TTC549 (cell line): ENCODE data around the gene IFNGR2.
"Not testable (repeated sequence)": the region's sequence is repeated elsewhere in the genome, so short reads cannot be mapped to it uniquely, and the experiment has no call there.

ENCODE experiments used
- FAIRE-seq: peaks from 2 replicates; lab custom pipeline; 2012; peaks lifted over from hg19 to GRCh38; lab: Jason Lieb, UNC

Gene IFNGR2

DNA sequence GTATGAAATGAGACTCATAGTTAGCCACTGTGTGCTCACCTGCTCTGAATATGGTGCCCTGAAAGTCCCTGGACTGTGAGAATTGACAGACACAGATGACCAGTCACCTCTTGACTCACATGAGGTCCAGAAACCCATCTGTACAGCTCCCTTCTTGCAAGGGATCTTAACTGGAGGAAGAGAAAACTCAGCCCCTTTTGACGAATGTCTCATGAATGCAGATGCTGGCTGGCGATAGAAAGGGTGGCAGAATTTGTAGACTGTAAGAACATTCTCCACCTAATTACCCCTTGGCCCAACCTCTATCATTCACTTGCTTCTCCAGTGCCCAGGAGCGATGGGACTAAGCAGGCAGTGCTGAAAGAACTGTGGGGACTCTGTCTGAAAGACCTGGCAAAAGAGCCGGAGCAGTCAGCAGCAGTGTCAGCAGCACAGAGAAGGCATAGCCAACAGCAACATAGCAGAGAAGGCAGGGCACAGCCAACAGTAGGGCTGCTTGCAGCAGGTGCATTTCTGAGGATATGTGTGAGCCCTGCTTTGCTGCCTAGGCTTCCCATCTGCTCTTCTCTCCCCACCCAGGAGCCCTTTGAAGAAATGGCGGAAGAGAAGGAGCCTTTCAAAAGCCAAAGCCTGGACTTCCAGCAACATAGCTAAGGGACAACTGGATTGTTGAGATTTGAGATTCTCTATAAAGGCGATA is 25.8 kb upstream of the IFNGR2 start:
- no peak for FAIRE-seq

DNA sequence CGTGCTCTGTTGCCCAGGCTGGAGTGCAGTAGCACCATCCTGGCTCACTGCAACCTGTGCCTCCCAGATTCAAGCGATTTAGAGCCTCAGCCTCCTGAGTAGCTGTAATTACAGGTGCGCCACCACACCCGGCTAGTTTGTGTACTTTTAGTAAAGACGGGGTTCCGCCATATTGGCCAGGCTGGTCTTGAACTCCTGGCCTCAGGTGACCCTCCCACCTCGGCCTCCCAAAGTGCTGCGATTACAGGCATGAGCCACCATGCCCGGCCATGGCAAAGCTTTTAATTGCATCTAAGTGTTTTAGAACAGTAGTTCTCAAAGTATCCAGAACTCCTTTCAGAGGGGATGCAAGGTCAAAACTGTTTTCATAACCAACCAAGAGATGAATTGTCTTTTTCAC is 25.1 kb upstream of the IFNGR2 start:
- no peak for FAIRE-seq

DNA sequence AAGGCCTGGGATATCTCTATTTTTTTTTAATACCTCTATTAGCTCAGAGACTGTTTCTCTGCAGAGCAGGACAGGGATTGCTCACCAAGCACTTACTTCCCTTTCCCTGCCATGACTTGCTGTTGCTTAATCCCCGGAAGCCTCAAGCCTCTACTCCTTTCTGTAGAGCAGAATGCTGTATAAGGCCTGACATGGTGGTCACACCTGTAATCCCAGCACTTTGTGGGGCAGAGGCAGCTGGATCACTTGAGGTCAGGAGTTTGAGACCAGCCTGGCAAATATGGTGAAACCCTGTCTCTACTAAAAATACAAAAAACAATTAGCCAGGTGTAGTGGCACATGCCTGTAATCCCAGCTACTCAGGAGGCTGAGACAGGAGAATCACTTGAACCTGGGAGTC is 23.3 kb upstream of the IFNGR2 start:
- FAIRE-seq, result not testable (repeated sequence)

DNA sequence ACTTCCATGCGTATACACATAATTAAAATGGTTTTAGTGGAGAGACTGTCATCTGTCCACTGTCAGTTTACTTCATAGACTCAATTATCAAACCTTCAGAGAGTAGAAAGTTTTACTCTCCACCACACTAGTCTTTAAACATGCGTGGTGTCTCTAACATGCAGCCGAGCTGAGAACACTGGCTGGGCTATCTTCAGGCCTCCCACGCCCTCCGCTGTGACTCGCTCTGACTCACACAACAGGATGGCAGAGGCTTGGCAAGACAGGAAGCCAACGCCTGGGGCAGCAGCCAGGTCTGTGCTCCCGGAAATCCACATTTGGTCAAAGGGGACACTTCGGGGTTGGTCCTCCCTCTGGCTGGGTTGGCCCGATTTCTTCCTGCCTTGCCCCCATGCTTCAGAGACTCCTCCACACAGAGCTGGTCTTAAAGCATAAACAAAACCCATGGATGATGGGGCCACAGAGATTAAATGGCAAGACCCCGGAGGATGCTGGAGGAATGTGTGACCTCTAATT is 22.7 kb upstream of the IFNGR2 start:
- no peak for FAIRE-seq

DNA sequence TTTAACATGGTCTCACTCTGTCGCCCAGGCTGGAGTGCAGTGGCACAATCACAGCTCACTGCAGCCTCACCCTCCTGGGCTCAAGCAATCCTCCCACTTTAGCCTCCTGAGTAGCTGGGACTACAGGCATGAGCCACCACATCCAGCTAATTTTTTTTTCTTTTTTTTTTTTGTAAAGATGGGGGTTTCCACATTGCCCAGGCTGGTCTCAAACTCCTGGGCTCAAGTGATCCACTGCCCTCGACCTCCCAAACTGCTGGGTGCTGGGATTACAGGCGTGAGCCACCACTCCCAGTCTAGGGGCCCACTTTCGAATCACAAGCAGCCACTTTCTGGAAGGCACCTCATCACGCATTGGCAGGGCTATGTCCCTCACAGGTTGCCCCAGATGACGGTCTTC is 21.8 kb upstream of the IFNGR2 start:
- not testable (repeated sequence) for FAIRE-seq

DNA sequence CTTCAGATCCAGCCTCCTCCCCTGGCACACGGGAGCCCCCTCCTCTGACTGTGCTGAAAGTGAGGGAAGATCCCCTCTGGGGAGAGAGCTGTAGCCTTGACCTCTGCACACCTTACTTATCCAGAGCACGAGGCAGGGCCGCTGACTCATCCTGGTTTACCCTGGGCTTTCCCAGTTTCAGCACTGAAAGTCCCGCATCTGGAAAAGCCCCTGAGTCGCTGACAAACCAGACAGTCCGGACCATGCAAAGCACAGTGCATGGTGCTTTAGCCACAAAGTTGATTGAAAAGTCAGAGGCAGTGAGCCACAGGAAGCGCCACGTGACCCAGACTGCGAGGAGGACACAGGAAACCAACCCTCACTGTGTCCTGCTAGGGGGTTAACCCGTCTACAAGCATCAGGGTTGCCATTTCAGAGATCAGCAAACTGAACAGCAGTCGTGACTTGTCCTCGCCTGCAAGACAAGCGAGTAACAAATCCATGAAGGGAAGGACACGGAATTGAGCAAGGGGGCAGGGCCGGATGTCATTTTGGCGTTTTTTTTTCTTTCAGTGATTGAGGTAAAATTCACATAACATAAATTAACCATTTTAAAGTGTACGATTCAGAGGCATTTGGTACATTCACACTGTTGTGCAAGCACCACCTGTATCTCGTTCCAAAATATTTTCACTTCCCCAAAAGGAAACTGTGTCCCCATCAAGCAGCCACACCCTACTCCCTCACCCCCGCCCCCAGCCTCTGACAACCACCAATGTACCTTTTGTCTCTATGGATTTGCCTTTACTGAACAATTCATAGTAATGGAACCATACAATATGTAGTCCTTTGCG is 19.9 kb upstream of the IFNGR2 start:
- no peak for FAIRE-seq

DNA sequence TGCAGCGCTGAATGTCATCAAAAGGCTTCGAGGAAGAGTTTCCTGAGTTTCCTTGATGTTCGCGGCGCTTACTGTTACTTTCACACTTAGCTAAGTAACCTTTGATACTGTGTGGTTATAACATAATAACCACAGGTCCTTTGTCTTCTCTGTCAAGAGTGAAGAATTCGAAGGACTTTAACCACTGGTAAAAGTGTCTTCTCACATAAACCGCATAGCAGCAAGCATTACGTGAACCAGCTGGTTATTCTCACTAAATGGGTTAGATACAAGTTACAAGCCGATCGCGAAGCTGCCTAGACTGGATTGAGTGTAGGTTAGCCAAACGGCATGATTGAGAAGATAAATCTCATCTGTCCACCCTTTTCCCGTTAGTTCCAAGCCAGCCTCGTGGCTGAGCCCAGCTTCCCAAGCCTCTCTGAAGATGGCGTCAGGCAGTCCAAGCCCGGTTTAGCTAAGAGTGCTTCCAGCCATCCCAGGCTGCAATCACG is 18.3 kb upstream of the IFNGR2 start:
- FAIRE-seq, result no peak

DNA sequence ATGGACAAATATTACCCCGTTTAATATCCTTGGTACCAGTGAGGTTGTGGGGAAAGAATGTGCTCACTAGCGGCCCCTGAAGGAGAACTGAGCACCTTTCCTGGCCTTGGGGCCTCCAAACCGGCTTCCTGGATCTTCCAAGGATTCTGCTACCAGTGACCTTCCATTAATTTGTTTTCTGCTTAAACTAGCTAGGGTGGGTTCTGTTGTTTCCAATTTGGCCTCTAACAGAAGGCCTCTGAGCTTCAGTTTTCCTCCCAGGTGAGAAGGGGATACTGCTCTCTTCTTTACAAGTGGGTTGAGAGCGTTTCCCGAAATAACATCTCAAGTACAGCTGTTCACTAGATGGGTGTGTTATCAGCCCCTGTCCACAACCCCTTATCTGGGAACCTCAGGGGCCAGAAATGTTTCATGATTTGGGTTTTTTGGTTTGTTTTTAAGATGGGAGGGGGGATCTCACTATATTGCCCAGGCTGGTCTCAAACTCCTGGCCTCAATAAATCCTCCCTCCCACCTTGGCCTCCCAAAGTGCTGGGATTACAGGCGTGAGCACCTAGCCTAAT is 16.9 kb upstream of the IFNGR2 start:
- FAIRE-seq, result no peak

DNA sequence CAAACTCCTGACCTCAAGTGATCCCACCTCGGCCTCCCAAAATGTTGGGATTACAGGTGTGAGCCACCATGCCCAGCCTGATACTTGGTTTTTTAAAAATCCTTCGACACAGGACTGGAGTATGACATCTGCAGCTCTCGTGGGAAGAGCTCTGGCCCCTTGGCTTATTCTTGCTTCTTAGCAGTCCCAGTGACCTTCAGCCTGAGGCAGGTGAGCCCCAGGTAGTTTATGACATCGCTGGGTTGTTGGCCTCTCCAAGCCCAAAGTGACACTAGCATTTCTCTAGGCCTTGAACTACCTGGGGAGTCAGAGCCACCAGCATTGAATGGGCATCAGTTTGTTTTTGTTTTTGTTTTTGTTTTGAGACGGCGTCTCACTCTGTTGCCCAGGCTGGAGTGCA is 15.9 kb upstream of the IFNGR2 start:
- FAIRE-seq, result no peak

DNA sequence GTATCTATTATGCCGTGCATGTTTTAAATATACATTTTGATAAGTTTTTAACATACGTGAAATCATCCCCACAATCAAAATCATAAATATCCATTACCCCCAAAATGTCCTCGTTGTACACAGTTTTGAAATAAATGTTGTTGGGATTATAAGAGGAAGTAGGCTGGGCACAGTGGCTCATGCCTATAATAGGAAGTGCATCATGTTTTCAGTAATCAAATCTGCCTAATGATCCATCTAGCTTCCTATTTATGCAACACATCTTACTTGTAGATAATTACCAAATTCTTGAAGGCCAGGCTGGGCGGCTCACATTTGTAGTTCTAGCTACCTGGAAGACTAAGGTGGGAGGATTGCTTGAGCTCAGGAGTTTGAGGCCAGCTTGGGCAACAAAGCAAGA is 15.0 kb upstream of the IFNGR2 start:
- FAIRE-seq, result no peak

DNA sequence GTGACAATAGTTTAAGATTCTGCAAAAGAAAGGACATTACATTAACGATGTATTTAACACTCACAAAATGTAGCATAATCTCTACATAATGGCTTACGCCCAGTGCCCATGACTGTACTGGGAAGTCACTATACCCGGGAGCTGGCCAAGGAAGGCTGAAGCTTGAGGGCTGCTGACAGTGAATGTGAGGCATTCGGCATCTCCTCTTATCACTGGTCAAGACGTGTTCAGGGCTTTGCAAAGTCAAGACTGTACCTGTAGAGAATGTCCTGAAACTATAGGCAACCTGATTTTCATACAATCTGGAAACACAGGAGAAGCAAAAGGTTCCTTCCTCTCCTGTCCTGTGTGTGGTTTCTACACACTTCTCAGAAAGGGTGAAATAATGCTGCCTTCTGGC is 12.7 kb upstream of the IFNGR2 start:
- FAIRE-seq, result no peak

DNA sequence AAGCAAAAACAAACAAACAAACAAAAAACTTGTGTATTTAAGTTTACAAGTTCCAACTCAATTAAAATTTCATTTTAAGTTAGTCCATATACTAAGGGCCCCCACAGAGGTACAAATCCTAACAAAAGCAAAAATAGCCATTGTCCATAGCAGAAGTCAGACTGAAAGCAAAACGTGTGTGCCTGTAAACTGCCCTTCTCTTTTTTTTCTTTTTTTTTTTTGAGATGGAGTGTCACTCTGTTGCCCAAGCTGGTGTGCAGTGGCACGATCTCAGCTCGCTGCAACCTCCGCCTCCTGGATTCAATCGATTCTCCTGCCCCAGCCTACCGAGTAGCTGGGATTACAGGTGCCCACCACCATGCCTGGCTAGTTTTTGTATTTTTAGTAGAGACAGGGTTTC is 11.6 kb upstream of the IFNGR2 start:
- FAIRE-seq, result no peak

DNA sequence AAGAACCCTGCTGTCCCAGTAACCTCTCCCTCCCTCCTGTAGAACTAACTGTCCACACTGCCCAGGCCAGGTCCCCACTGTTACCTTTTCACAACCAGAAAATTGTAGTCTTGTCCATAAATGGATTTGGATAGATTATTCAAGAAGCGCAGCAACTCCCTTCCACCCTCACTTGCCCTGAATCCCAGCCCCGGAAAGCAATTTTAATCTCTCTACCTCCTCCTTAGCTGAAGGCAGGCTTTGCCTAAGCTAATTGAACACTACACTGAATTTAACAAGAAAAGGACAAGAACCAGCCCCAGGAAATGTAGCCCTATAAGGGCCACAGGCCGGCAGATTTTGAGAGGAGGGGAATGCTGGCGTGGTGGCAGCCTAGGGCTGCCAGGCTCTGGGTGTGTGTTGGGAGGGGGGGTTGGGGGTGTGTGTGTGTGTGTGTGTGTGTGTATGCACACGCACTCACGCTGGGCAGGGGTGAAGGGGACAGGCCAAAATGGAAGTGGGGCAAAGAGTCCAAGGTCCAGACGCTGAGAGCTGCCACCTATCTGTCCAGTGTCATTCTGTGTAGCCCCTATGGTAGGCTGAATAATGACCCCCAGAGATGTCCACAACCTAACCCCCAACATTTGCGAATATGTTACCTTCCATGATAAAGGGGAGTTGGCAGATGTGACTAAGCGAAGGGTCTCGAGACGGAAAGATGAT is 10.8 kb upstream of the IFNGR2 start:
- no peak for FAIRE-seq

DNA sequence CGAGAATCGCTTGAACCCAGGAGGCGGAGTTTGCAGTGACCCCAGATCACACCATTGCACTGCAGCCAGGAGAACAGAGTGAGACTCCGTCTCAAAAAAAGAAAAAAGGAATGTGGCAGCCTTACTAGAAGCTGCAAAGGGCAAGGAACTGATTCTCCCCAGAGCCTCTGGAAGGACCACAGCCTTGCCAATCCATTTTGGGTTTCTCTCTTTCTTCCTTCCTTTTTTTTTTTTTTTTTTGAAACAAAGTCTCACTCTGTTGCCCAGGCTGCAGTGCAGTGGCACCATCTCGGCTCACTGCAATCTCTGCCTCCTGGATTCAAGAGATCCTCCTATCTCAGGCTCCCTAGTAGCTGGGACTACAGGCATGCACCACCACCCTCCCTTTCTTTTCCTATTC is 9.9 kb upstream of the IFNGR2 start:
- FAIRE-seq, result no peak

DNA sequence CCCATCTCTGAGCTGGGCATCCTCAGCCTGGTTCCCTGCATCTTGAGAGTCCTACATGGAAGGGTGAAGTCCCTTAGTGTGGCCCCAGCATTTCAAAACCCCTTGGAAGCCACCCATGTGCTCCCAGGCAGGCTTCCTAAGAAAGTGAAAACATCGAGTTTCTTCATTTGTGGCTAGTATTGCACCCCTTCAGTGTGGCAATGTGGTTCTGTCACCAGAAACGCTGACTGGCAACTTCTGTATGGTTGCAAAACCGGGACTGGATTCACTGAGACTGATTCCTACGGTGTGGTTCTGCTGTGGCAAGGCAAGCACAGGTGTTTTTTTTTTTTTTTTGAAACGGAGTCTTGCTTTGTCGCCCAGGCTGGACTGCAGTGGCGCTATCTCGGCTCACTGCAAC is 9.0 kb upstream of the IFNGR2 start:
- FAIRE-seq, result no peak

DNA sequence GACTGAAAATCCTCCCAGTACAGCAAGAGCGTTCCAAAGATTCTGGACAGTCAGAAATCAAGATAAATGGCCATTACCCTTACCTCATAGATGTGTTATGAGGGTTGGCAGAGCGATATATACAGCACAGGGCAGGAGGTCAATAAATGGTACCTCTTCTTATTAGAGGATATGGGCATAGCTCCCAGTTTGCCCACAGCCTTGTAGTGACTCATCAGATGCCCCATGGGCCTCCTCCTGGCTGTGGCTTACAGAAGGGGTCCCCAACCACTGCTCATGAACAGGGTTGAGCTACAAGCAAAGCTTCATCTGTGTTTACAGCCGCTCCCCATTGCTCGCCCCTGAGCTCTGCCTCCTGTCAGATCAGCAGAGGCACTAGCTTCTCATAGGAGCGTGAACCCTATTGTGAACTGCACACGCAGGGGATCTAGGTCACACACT is 7.3 kb upstream of the IFNGR2 start:
- no peak for FAIRE-seq

DNA sequence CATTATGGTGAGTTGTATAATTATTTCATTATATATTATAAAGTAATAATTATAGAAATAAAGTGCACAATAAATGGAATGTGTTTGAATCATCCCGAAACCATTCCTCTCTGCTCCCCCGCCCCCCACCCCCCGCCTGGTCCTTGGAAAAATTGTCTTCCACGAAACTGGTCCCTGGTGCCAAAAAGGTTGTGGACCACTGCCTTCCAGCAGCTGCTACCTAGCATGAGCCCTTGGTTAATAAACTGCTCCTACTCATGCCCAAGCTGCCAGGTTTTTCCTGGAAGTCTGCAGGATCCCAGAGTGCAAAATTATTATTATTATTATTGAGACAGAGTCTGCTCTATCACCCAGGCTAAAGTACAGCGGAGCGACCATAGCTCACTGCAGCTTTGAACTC is 6.8 kb upstream of the IFNGR2 start:
- no peak for FAIRE-seq

DNA sequence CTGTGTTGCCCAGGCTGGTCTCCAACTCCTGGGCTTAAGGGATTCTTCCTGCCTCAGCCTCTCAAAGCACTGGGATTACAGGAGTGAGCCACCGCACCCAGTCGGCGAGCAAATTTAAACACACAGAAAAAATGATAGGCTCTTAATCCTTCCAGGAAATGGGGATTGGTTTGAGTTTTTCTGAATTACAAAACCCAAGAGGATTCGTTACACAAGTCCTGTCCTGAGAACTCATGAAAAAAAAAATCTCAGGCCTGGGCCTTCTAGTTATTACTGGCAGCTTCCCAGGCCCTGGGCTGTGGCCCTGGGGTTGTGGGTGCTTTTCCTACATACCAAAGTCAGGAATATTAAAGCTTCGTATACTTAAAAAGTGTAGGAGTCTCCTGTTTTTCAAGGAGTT is 6.3 kb upstream of the IFNGR2 start:
- no peak for FAIRE-seq

DNA sequence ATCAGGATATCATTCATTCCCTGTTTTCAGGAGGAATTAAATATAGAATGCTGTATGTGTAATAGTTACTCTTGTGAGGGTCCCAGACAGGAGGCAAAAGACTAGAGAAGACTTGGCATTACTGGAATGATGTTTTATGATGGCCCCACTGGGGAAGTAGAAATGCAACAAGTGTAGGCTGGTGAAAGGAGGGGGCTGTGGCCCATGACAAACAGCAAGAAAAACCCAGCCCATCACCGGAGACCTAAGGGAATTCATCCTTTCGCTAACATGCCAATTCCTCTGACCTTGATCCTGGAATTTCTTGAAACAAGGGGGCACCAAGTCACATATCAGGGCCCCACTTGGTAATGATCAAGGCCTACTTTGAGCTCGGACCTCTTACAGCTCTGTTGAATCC is 5.5 kb upstream of the IFNGR2 start:
- FAIRE-seq, result no peak

DNA sequence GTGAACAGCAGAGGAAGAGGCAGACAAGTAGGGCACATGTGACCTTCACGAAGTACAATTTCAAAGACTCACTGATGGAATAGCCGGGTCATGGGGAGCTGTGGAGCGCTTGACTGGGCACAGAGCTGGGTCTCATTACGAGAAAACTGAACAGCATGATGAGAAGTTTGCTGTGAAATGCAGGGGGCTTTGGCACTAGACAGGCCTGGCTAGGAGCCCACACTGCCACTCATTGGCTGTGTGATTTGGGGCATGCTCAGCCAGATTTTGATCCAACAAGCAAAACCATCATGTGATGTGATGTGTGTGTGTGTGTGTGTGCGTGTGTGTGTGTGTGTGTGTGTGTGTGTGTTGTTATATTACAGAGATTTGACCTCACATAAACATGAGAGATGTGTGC is 4.9 kb upstream of the IFNGR2 start:
- FAIRE-seq, result no peak

DNA sequence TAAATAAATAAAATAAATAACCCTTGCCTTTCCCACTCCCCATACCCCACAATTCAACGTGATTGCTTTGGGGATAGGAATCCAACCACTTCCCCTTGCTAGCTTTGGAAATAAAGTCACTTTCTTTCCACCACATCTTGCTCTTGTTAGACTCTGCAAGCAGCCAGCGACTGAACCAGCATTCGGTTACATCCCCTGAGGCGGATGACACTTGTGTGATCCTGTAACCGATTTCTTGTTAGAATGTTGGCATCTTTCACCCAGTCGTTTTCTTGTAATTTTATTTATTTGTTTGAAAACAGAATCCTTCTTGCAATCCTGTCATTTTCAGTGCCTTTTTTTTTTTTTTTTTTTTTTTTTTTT is 1.6 kb upstream of the IFNGR2 start:
- no peak for FAIRE-seq
